GM18858 (cell line): ENCODE data around the gene PPP1R11.
A peak's percentile ranks its signal among the peaks of the same experiment; 100 is the strongest.
"Not testable (repeated sequence)": the region's sequence is repeated elsewhere in the genome, so short reads cannot be mapped to it uniquely, and the experiment has no call there.

Experiments used
- ATAC-seq: cut with Tn5 transposase; IDR thresholded peaks from one replicate; pipeline ENCODE4 v1.9.1; 2021; ENCODE audit not compliant: unreplicated experiment

Gene PPP1R11

GRCh38 chr6:30066577-30067459 lies at the start of gene PPP1R11:
Gene PPP1R11 (plus strand): TSS chr6:30067198. CDS start chr6:30067411, 213 bp downstream.
- peak; percentile 78 for ATAC-seq

- ATAC-seq = no peak
Observed at GRCh38 chr6:30019819-30020218, 47.2 kb upstream of the PPP1R11 start.

GRCh38 chr6:30020626-30021025 lies 46.4 kb upstream of the PPP1R11 start:
- ATAC-seq = no peak

GRCh38 chr6:30022189-30022588 lies 44.8 kb upstream of the PPP1R11 start:
- ATAC-seq = no peak

- not testable (repeated sequence) for ATAC-seq
Observed at GRCh38 chr6:30022712-30023111, 44.3 kb upstream of the PPP1R11 start.

- ATAC-seq = no peak
Observed at GRCh38 chr6:30025186-30025585, 41.8 kb upstream of the PPP1R11 start.

- no peak for ATAC-seq
Observed at GRCh38 chr6:30029588-30029987, 37.4 kb upstream of the PPP1R11 start.

- ATAC-seq = no peak
Observed at GRCh38 chr6:30031381-30031780, 35.6 kb upstream of the PPP1R11 start.

- ATAC-seq = not testable (repeated sequence)
Observed at GRCh38 chr6:30033440-30033839, 33.6 kb upstream of the PPP1R11 start.

- no peak for ATAC-seq
Observed at GRCh38 chr6:30035784-30036183, 31.2 kb upstream of the PPP1R11 start.

GRCh38 chr6:30037182-30037788 lies 29.7 kb upstream of the PPP1R11 start:
- ATAC-seq = no peak

GRCh38 chr6:30041221-30041620 lies 25.8 kb upstream of the PPP1R11 start:
- ATAC-seq = no peak

- no peak for ATAC-seq
Observed at GRCh38 chr6:30041821-30042220, 25.2 kb upstream of the PPP1R11 start.

GRCh38 chr6:30042476-30042875 lies 24.5 kb upstream of the PPP1R11 start:
- ATAC-seq = no peak

- ATAC-seq = no peak
Observed at GRCh38 chr6:30042914-30043313, 24.1 kb upstream of the PPP1R11 start.

GRCh38 chr6:30043744-30044143 lies 23.3 kb upstream of the PPP1R11 start:
- no peak for ATAC-seq

- ATAC-seq = no peak
Observed at GRCh38 chr6:30044630-30045029, 22.4 kb upstream of the PPP1R11 start.

GRCh38 chr6:30047220-30047619 lies 19.8 kb upstream of the PPP1R11 start:
- no peak for ATAC-seq

- ATAC-seq = no peak
Observed at GRCh38 chr6:30053682-30054081, 13.3 kb upstream of the PPP1R11 start.

- ATAC-seq = no peak
Observed at GRCh38 chr6:30055513-30055912, 11.5 kb upstream of the PPP1R11 start.

GRCh38 chr6:30060606-30061091 lies 6.3 kb upstream of the PPP1R11 start:
- ATAC-seq = no peak
